Measurements from ENCODE around the gene PDE4B.

GRCh38 chr1:66372522-66373101 is 579.9 kb downstream of the PDE4B start:
- TF ChIP-seq, protein P1, sequence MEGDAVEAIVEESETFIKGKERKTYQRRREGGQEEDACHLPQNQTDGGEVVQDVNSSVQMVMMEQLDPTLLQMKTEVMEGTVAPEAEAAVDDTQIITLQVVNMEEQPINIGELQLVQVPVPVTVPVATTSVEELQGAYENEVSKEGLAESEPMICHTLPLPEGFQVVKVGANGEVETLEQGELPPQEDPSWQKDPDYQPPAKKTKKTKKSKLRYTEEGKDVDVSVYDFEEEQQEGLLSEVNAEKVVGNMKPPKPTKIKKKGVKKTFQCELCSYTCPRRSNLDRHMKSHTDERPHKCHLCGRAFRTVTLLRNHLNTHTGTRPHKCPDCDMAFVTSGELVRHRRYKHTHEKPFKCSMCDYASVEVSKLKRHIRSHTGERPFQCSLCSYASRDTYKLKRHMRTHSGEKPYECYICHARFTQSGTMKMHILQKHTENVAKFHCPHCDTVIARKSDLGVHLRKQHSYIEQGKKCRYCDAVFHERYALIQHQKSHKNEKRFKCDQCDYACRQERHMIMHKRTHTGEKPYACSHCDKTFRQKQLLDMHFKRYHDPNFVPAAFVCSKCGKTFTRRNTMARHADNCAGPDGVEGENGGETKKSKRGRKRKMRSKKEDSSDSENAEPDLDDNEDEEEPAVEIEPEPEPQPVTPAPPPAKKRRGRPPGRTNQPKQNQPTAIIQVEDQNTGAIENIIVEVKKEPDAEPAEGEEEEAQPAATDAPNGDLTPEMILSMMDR (IDR thresholded peaks at IDR 0.05; ENCODE audit: low read length): no peak
- no peak for TF ChIP-seq EZH2 (IDR thresholded peaks at IDR 0.05; ENCODE audit: borderline replicate concordance, low read length)
